GM12878 (cell line): ENCODE data around the gene SLC35A1. TPM values are rescaled to one million over a fixed set of nuclear protein-coding genes. Genes with fewer than 3 reads are reported as not detected.

ENCODE experiments used
- ATAC-seq: fragments of 200-7000 bp; cut with Tn5 transposase; 3 replicates; pipeline ENCODE4 v1.9.1; 2020; ENCODE audit warnings: mild to moderate bottlenecking, moderate library complexity
- BruUV-seq: library from RNA; stranded (reverse); fragments of 400-500 nt; replicated peaks from 2 replicates; lab custom pipeline; 2021; lab: Mats Ljungman, UMichigan
- CTCF ChIA-PET: fragments of 300-600 bp; sonication (Branson Sonifier 250); formaldehyde crosslinking; extraction: SDS; loops from one replicate; lab custom pipeline; 2021; ENCODE audit warnings: inconsistent platforms; lab: Yijun Ruan, JAX
- POLR2A ChIA-PET: fragments of 350-600 bp; formaldehyde crosslinking; extraction: SDS; loops from one replicate; lab custom pipeline; 2021; ENCODE audit warnings: inconsistent platforms; lab: Charles Lee
- RAD21 ChIA-PET: fragments of 300-600 bp; sonication (Branson Sonifier 250); formaldehyde crosslinking; loops from one replicate; lab custom pipeline; 2023; ENCODE audit warnings: antibody characterized with exemption; ENCODE audit not compliant: unreplicated experiment; lab: Charles Lee
- SMC1A ChIA-PET: fragments of 300-600 bp; sonication (Branson Sonifier 250); formaldehyde crosslinking; loops from one replicate; lab custom pipeline; 2023; ENCODE audit not compliant: unreplicated experiment, uncharacterized antibody; lab: Charles Lee
- DNase-seq: peaks from one replicate; pipeline ENCODE4 v3.0.0-alpha.2; 2011; ENCODE audit warnings: low read depth, low spot score
- FAIRE-seq: peaks from 3 replicates; lab custom pipeline; 2011; peaks lifted over from hg19 to GRCh38; lab: Jason Lieb, UNC
- H2AFZ ChIP-seq: 2 replicates; pipeline ENCODE4 v1.6.0; 2011; ENCODE audit warnings: low read depth, low read length, control low read depth; ENCODE audit not compliant: control insufficient read depth
- H3K27ac ChIP-seq: 2 replicates; pipeline ENCODE4 v1.5.1; 2011; ENCODE audit warnings: control low read depth; ENCODE audit not compliant: control insufficient read depth, insufficient read depth
- H3K27me3 ChIP-seq, 2 experiments: replicated peaks in 1 of 2; 2 replicates each; pipeline versions ENCODE4 v1.6.0 to v1.6.1; 2011; ENCODE audit warnings: low read length in 1 of 2; ENCODE audit not compliant: control insufficient read depth in 2 of 2, insufficient read depth in 2 of 2
- H3K36me3 ChIP-seq, 2 experiments: 2 replicates each; pipeline ENCODE4 v1.5.1; 2011; ENCODE audit warnings: low read length in 1 of 2; ENCODE audit not compliant: control insufficient read depth in 2 of 2, insufficient read depth in 2 of 2
- H3K4me1 ChIP-seq: 2 replicates; pipeline ENCODE4 v1.6.1; 2011; ENCODE audit warnings: mild to moderate bottlenecking, low read length, moderate library complexity, mixed read lengths; ENCODE audit not compliant: control insufficient read depth, insufficient read depth
- H3K4me2 ChIP-seq: 2 replicates; pipeline ENCODE4 v1.6.0; 2011; ENCODE audit warnings: control low read depth; ENCODE audit not compliant: control insufficient read depth, insufficient read depth
- H3K4me3 ChIP-seq: fragments of 200-600 bp; sonication (generic); 2 replicates; pipeline ENCODE4 v1.5.1; 2016
- H3K79me2 ChIP-seq: 2 replicates; pipeline ENCODE4 v1.6.0; 2011; ENCODE audit warnings: low read length; ENCODE audit not compliant: control insufficient read depth, insufficient read depth
- H3K9ac ChIP-seq: 2 replicates; pipeline ENCODE4 v1.8.0; 2011; ENCODE audit warnings: low read length, control low read depth, mixed read lengths; ENCODE audit not compliant: control insufficient read depth, insufficient read depth
- H3K9me3 ChIP-seq: replicated peaks from 3 replicates; pipeline ENCODE4 v1.5.1; 2011; ENCODE audit warnings: mild to moderate bottlenecking, low read length; ENCODE audit not compliant: control insufficient read depth, insufficient read depth
- H4K20me1 ChIP-seq: 2 replicates; pipeline ENCODE4 v1.6.0; 2011; ENCODE audit not compliant: control insufficient read depth, insufficient read depth
- BRCA1 ChIP-seq: IDR thresholded peaks from 2 replicates; pipeline ENCODE4 v1.6.1; 2011; ENCODE audit warnings: low read depth, low read length, improper control_type of control experiment
- ESRRA ChIP-seq: IDR thresholded peaks from 2 replicates; pipeline ENCODE4 v1.6.1; 2012; ENCODE audit warnings: mild to moderate bottlenecking, low read length, improper control_type of control experiment
- NFYA ChIP-seq: IDR thresholded peaks from 2 replicates; pipeline ENCODE4 v1.6.1; 2011; ENCODE audit warnings: low read depth, mild to moderate bottlenecking, low read length, improper control_type of control experiment, borderline replicate concordance
- ZBTB40 ChIP-seq: fragments of 450-650 bp; IDR thresholded peaks from 2 replicates; pipeline ENCODE4 v1.6.1; 2016; ENCODE audit warnings: mild to moderate bottlenecking, moderate library complexity, borderline replicate concordance
- WGBS: methylation state at CpG from one replicate; pipeline ENCODE4 v1.1.6; 2016; ENCODE audit warnings: low lambda C conversion rate; ENCODE audit not compliant: insufficient replicate concordance, insufficient coverage; ENCODE audit errors: missing lambda C conversion rate; 5-methylcytosine and 5-hydroxymethylcytosine counted together
- in situ Hi-C: fragments of 300-500 bp; cut with MboI; formaldehyde crosslinking; loops from 9 replicates; pipeline ENCODE4 v1.14.3; 2018; ENCODE audit warnings: mixed read lengths
- intact Hi-C: fragments of 100-400 bp; cut with micrococcal nuclease; formaldehyde crosslinking; loops from one replicate; pipeline ENCODE4 v1.14.2; 2022; ENCODE audit not compliant: unreplicated experiment
- polyA plus RNA-seq, 11 experiments: library from polyadenylated mRNA; depleted of rRNA in 4 of 11; unstranded in 6 of 11; stranded (reverse) in 5 of 11; fragments of >200 nt; fragmentation: Nextera tagmentation in 4 of 11; fragmentation: Illumina TruSeq in 1 of 11; extraction: Ambion mirVana in 4 of 11; extraction: Trizol in 1 of 11; gene quantifications; 1 replicate in 1 of 11; 2 replicates in 10 of 11; pipeline versions ENCODE4 v1.2.1 to v1.2.3, GENCODE V29; 2011 to 2016; ENCODE audit warnings: inconsistent platforms in 2 of 11, missing spikeins in 2 of 11, low read depth in 1 of 11
- total RNA-seq, 4 experiments: library from RNA; depleted of rRNA in 3 of 4; stranded (reverse); fragments of >200 nt in 3 of 4; fragmentation: Illumina TruSeq in 1 of 4; extraction: Trizol in 1 of 4; gene quantifications; 2 replicates each; pipeline versions ENCODE4 v1.2.1 to v1.2.3, GENCODE V29; 2013 to 2021

The SLC35A1 gene
- total and polyA plus RNA-seq, 10 of the 15 experiments (the other 5 are each of a cell fraction or from before 2014, with no cell fraction given): 7.1 to 28.0 (median 12.4) TPM

GRCh38 chr6:87541744-87542143, 69.0 kb downstream of the SLC35A1 start:
- H3K4me3 ChIP-seq: no peak overlapping the region
- in situ Hi-C loops: no loop called here
- BruUV-seq: no TSS peak
- no peaks in the 10 kb centered on the region for H4K20me1 ChIP-seq
- H3K4me2 ChIP-seq: no peak overlapping the region
- no peak overlapping the region for H3K9ac ChIP-seq
- no peak for TF ChIP-seq BRCA1
- TF ChIP-seq NFYA: no peak
- TF ChIP-seq ESRRA: no peak
- no peak for TF ChIP-seq ZBTB40
- no peaks in the 10 kb centered on the region for H3K79me2 ChIP-seq
- RAD21 ChIA-PET: no interaction called here
- H3K27me3 ChIP-seq: no peaks in the 10 kb centered on the region
- H3K36me3 ChIP-seq: peaks cover 6 to 14% of the 10 kb centered on the region in 2 experiments
- peaks cover 7% of the 10 kb centered on the region; the same call in 1 of the 3 replicates for H3K9me3 ChIP-seq
- H3K4me1 ChIP-seq: no peaks in the 10 kb centered on the region
- intact Hi-C loops: no loop called here
- DNase-seq: no peak
- H3K27ac ChIP-seq: no peak overlapping the region
- FAIRE-seq: no peak
- CTCF ChIA-PET: interaction anchor here (1.0 to 1.2 kb wide), 2 partner anchors 149 to 402 kb away, joined by 3 read pairs; no protein-coding TSS in a partner anchor
- 100% methylated on average over 2 of the region's 2 CpGs for WGBS
- ATAC-seq: no peak
- H2AFZ ChIP-seq: no peak overlapping the region
- SMC1A ChIA-PET: interaction anchor here (0.7 kb wide), 1 partner anchor 26 kb away, joined by 3 read pairs; no protein-coding TSS in a partner anchor
- POLR2A ChIA-PET: interaction anchor here (0.9 kb wide), 1 partner anchor 24 kb away, joined by 3 read pairs; no protein-coding TSS in a partner anchor
